Sigmoid colon (tissue), 7 donors: ENCODE results near the gene NKX1-1. TPM values are rescaled to one million over a fixed set of nuclear protein-coding genes. Genes with fewer than 3 reads are reported as not detected.

Experiments used
- DNase-seq: peaks from one replicate; pipeline ENCODE4 v3.0.0-alpha.2; 2019
- H3K27ac ChIP-seq, 4 donors: fragments of 200-600 bp; sonication (generic); one replicate each; pipeline ENCODE4 v1.5.1; 2016 to 2019; ENCODE audit warnings: mild to moderate bottlenecking in 1 of 4
- H3K27me3 ChIP-seq, 3 donors: fragments of 200-600 bp; sonication (generic); one replicate each; pipeline ENCODE4 v1.5.1; 2019; ENCODE audit warnings: mild to moderate bottlenecking in 1 of 3
- H3K36me3 ChIP-seq, 4 donors: fragments of 200-600 bp; sonication (generic); one replicate each; pipeline ENCODE4 v1.5.1; 2016 to 2019
- H3K4me1 ChIP-seq, 4 donors: fragments of 200-600 bp; sonication (generic); one replicate each; pipeline ENCODE4 v1.5.1; 2017 to 2019
- H3K4me3 ChIP-seq, 4 donors: fragments of 200-600 bp; sonication (generic); one replicate each; pipeline ENCODE4 v1.5.1; 2017 to 2019; ENCODE audit warnings: mild to moderate bottlenecking in 2 of 4, moderate library complexity in 1 of 4
- H3K9me3 ChIP-seq, 4 donors: fragments of 200-600 bp in 3 of 4; sonication (generic) in 3 of 4; one replicate each; pipeline versions ENCODE4 v1.5.1 to v1.6.1; 2013 to 2019
- EP300 ChIP-seq, 4 donors: sonication (generic); formaldehyde crosslinking; IDR thresholded peaks; one replicate each; pipeline ENCODE4 v1.6.1; 2017; ENCODE audit warnings: antibody characterized with exemption in 4 of 4
- POLR2A ChIP-seq, 2 donors: fragments of 450-650 bp; IDR thresholded peaks; one replicate each; pipeline ENCODE4 v1.6.1; 2016; ENCODE audit warnings: antibody characterized with exemption in 2 of 2, mild to moderate bottlenecking in 2 of 2, moderate library complexity in 2 of 2
- POLR2AphosphoS5 ChIP-seq, 4 donors: sonication (generic); formaldehyde crosslinking; IDR thresholded peaks; one replicate each; pipeline ENCODE4 v1.6.1; 2017; ENCODE audit warnings: antibody characterized with exemption in 4 of 4
- WGBS, 2 donors: extraction: QIAGEN DNeasy Blood & Tissue Kit; methylation state at CpG; one replicate each; pipeline ENCODE4 v1.1.7; 2013; 5-methylcytosine and 5-hydroxymethylcytosine counted together
- intact Hi-C: fragments of 100-400 bp; cut with DNase I; formaldehyde crosslinking; loops from one replicate; pipeline ENCODE4 v1.15.1; 2023
- polyA plus RNA-seq, 3 donors: library from polyadenylated mRNA; stranded (reverse); fragments of 200-250 nt; gene quantifications; one replicate each; pipeline ENCODE4 v1.2.3, GENCODE V29; 2013
- total RNA-seq, 4 donors: library from RNA; depleted of rRNA; stranded (reverse); fragments of >200 nt; gene quantifications; one replicate each; pipeline ENCODE4 v1.1.0, GENCODE V29; 2016
- TF ChIP-seq, protein P1 (sequence below), 4 experiments: fragments of 450-650 bp in 3 of 4; fragments of 200-600 bp in 1 of 4; IDR thresholded peaks; one replicate each; pipeline ENCODE4 v1.5.1; 2016 to 2019; ENCODE audit warnings: antibody characterized with exemption in 4 of 4, mild to moderate bottlenecking in 3 of 4, moderate library complexity in 2 of 4
- donor health status: healthy with polysubstance abuse.
- donor health status: Bipolar disorder and iron deficiency.
- donor health status: healthy.

NKX1-1 gene
- total and polyA plus RNA-seq, 7 donors, result not detected

DNA sequence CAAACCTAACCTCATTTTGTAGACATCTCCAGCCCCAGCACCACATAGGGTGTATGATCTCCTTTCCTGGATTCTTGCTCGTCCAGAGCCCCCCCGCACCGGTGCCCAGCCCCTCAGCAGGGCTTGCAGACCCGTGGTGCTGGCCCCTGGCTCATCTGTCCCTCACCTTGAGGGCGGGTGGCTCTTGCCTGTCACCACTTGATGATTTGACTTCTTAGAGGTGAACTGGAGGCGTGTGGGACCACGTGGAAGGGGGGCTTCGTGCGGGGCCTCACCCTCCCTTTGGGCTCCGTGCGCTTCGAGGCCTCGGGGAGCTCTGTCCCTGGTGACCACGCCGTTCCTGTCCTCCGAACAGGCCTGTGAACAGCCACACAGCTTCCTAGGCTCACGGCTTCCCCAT lies 43.7 kb downstream of the NKX1-1 start:
- Histone ChIP-seq H3K9me3 (no peaks in the 10 kb centered on the region), H3K4me1 (peaks cover 0 to 3% (median 0%) of the 10 kb centered on the region in 4 donors), H3K27me3 (no peaks in the 10 kb centered on the region), H3K4me3 (no peak overlapping the region), H3K36me3 (peaks cover 0 to 39% (median 11%) of the 10 kb centered on the region in 4 donors), H3K27ac (no peak overlapping the region)
- WGBS, 2 donors, result 95 to 96% methylated on average over 17 of the region's 17 CpGs
- intact Hi-C loops, result no loop called here
- no peak for DNase-seq
- TF ChIP-seq, protein P1, sequence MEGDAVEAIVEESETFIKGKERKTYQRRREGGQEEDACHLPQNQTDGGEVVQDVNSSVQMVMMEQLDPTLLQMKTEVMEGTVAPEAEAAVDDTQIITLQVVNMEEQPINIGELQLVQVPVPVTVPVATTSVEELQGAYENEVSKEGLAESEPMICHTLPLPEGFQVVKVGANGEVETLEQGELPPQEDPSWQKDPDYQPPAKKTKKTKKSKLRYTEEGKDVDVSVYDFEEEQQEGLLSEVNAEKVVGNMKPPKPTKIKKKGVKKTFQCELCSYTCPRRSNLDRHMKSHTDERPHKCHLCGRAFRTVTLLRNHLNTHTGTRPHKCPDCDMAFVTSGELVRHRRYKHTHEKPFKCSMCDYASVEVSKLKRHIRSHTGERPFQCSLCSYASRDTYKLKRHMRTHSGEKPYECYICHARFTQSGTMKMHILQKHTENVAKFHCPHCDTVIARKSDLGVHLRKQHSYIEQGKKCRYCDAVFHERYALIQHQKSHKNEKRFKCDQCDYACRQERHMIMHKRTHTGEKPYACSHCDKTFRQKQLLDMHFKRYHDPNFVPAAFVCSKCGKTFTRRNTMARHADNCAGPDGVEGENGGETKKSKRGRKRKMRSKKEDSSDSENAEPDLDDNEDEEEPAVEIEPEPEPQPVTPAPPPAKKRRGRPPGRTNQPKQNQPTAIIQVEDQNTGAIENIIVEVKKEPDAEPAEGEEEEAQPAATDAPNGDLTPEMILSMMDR (IDR thresholded peaks at IDR 0.05), result no peak
- TF ChIP-seq EP300 (IDR thresholded peaks at IDR 0.05), result no peak
- TF ChIP-seq POLR2A (IDR thresholded peaks at IDR 0.05), result no peak
- no peak for TF ChIP-seq POLR2AphosphoS5 (IDR thresholded peaks at IDR 0.05)

DNA sequence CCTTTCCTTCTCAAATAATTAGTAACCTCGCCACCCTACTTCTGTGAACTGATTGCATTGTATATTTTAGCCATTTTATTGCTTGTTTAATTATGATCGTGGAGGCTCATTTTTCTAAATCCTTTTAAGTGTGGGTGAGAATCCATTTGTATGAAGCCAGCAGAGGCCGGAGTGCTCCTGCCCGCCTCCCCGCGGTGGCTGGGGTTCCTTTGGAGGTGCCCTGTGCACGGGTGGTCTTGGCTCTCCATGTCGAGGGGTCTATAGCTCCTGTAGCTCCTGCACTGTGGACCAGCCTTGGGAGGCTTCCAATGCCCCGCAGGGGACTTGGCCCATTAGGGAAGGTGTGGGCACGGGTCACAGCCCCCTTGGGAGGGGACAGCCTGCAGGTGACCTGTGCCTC lies 44.2 kb downstream of the NKX1-1 start:
- Histone ChIP-seq H3K4me1 (peaks cover 0 to 6% (median 0%) of the 10 kb centered on the region in 4 donors), H3K9me3 (no peaks in the 10 kb centered on the region), H3K27ac (no peak overlapping the region), H3K4me3 (no peak overlapping the region), H3K27me3 (no peaks in the 10 kb centered on the region), H3K36me3 (peaks cover 0 to 38% (median 11%) of the 10 kb centered on the region in 4 donors)
- no peak for TF ChIP-seq EP300 (IDR thresholded peaks at IDR 0.05)
- TF ChIP-seq POLR2AphosphoS5 (IDR thresholded peaks at IDR 0.05), result no peak
- TF ChIP-seq, protein P1 (IDR thresholded peaks at IDR 0.05), result no peak
- TF ChIP-seq POLR2A (IDR thresholded peaks at IDR 0.05), result no peak
- no peak for DNase-seq
- intact Hi-C loops, result no loop called here
- 89 to 90% methylated on average over 10 of the region's 10 CpGs for WGBS, 2 donors

DNA sequence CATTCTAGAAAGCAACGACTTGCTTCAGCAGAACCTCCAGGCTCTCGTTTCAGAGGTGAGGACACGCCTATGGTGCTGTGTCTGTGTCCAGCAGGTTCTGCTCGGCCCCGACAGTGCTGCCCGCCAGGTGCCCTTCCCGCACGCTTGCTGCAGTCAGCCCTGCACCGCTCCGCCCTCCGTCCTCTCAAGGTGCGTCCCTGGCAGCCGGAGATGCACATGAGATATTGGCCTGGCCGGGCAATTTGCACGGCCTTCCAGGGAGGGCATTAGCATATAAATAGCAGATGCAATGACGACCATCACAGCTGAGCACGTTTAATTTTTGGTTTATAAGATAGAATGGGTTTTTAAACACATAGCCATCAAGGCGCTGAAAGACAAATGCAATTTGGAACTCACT lies 44.8 kb downstream of the NKX1-1 start:
- Histone ChIP-seq H3K9me3 (no peaks in the 10 kb centered on the region), H3K27ac (no peak overlapping the region), H3K4me1 (peaks cover 0 to 6% (median under 1%) of the 10 kb centered on the region in 4 donors), H3K36me3 (peaks cover 0 to 32% (median 11%) of the 10 kb centered on the region in 4 donors), H3K4me3 (no peak overlapping the region), H3K27me3 (no peaks in the 10 kb centered on the region)
- no peak for TF ChIP-seq EP300 (IDR thresholded peaks at IDR 0.05)
- TF ChIP-seq POLR2AphosphoS5 (IDR thresholded peaks at IDR 0.05), result no peak
- TF ChIP-seq, protein P1 (IDR thresholded peaks at IDR 0.05), result no peak
- no peak for TF ChIP-seq POLR2A (IDR thresholded peaks at IDR 0.05)
- no peak for DNase-seq
- WGBS, 2 donors, result 87 to 88% methylated on average over 18 of the region's 18 CpGs
- intact Hi-C loops, result no loop called here

DNA sequence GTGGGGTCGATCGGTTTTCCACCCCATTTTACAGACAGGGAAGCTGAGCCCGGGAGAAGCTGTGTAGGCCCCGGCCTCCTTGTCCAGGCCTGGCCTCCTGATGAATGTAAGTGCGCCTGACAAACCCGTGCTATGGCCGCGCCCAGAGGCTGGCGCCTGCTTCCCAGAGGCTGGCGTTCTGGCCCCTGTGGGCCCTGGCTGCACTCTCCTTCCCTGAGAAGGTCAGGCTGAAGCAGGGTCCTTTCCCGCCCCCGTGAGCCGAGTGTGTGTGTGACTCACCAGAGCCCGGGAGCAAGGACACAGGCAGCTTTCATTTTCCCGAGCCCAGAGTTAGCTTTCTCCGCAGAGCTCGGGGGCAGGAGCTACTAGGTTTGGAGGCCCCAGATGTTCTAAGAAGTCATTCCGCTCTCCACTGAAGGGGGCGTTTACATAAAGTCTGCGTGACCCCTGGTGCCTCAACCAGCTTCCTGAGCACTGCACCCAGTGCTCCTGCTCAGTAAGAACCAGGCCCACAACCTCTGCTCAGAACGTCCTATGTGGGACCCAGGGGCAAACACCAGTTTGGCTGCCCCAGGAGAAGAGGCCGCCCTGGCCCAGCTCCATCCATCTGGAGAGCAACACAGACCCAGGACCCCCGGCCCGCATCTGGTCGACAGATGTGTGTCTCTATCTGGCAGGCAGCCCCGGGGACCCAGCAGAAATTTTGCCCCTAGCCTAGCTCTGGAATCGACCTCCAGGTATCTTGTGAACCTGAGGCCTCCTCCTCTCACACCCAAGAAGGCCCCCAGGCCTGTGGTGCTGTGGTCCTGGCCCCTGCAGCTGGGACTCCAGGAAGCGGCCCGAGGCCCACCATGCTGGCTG lies 45.6 kb downstream of the NKX1-1 start:
- Histone ChIP-seq H3K9me3 (no peaks in the 10 kb centered on the region), H3K4me1 (peaks cover 0 to 6% (median 2%) of the 10 kb centered on the region in 4 donors), H3K36me3 (peaks cover 0 to 24% (median 10%) of the 10 kb centered on the region in 4 donors), H3K27me3 (no peaks in the 10 kb centered on the region), H3K4me3 (no peak overlapping the region), H3K27ac (no peak overlapping the region)
- DNase-seq, result no peak
- TF ChIP-seq POLR2AphosphoS5 (IDR thresholded peaks at IDR 0.05), result no peak
- TF ChIP-seq POLR2A (IDR thresholded peaks at IDR 0.05), result no peak
- TF ChIP-seq, protein P1 (IDR thresholded peaks at IDR 0.05), result no peak
- TF ChIP-seq EP300 (IDR thresholded peaks at IDR 0.05), result no peak
- WGBS, 2 donors, result 90% methylated on average over 29 of the region's 29 CpGs
- intact Hi-C loops, result no loop called here
